Stimulated activated effector memory CD8-positive, alpha-beta T cell treated with anti-CD3 and anti-CD28 coated beads, Interleukin-12 subunit alpha, Interleukin-12 subunit beta, amount 100 ng/mL, for 72 hours (primary cell): Measurements from ENCODE around the gene SLC6A13.
A peak's percentile ranks its signal among the peaks of the same experiment; 100 is the strongest.

ENCODE experiments used
- ATAC-seq: fragments of 150-1000 bp; cut with Tn5 transposase; 2 replicates; pipeline ENCODE4 v1.10.0; 2021
- DNase-seq, 2 donors: peaks; one replicate each; pipeline ENCODE4 v3.0.0; 2021 to 2022; ENCODE audit warnings: low spot score in 2 of 2
- H3K27ac Mint-ChIP-seq: one replicate; pipeline ENCODE4 v1.8.0; 2022; ENCODE audit warnings: mild to moderate bottlenecking, mixed read lengths
- H3K36me3 Mint-ChIP-seq: one replicate; pipeline ENCODE4 v1.8.0; 2022; ENCODE audit warnings: mild to moderate bottlenecking, mixed read lengths
- H3K4me1 Mint-ChIP-seq: one replicate; pipeline ENCODE4 v1.8.0; 2022; ENCODE audit warnings: mixed read lengths
- H3K4me3 Mint-ChIP-seq: one replicate; pipeline ENCODE4 v1.8.0; 2022; ENCODE audit warnings: mild to moderate bottlenecking, mixed read lengths
- H3K9me3 Mint-ChIP-seq: one replicate; pipeline ENCODE4 v1.8.0; 2022; ENCODE audit warnings: mixed read lengths

SLC6A13 gene

DNA sequence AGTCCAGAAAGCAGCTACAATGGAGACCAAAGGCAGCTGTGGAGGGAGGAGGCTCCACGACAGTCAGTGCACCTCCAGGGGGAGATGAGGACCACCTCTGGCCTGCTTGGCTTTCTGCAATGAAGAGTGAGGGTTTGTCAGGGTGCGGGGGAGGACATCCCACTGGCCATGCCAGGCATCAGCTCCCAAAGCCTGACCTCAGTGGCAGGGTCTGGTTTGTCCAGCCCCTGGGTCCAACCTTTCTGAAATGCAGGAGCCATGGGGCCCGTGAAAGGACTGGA, 83.9 kb downstream of the SLC6A13 start:
- H3K4me1 Mint-ChIP-seq, result peaks cover 16% of the 10 kb centered on the region
- ATAC-seq (no peak), DNase-seq (no peak)

DNA sequence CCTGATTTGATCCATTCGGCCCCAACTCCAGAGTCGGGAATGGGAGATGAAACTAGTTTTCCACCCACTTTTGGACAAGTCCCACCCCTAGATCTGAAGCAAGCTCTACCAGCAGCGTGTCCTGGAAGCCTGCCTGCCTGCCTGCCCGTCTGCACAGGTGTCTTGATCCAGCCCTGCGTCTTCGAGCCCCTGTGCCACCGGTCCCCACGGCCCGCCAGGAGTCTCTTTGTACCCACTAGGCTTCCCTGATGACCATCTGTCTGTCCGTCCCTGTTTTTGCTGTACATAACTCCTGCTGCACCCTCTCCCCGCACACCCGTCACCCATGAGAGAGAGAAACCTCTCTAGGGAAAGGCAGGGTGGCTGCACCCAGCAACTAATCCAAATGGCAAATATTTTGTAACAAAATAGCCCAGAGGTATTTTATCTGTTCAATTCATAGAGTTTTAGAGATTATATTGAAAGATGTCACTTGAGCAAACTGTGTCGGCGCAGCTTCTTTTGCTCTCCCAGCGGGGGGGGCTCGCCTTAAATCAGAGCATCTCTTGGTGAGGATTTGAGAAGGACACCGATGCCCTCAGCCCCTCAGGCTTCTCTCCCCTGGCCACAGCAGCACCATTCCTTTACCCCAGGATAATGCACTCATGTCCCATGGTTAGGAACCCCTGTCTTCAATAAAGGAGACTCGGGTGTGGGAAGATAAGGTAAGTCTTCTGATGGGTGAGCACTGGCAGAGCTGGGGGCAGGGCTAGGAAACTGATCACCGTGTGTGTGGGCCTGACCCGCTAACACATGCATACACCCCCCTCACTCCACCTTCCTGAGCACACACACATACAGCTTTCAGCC, 84.4 kb downstream of the SLC6A13 start:
- H3K27ac Mint-ChIP-seq, result peak overlapping the region; percentile 86
- H3K36me3 Mint-ChIP-seq, result no peaks in the 10 kb centered on the region
- DNase-seq (no peak), ATAC-seq (no peak)
- peaks cover 16% of the 10 kb centered on the region for H3K4me1 Mint-ChIP-seq
- no peaks in the 10 kb centered on the region for H3K9me3 Mint-ChIP-seq
- H3K4me3 Mint-ChIP-seq, result no peak overlapping the region

More for the DNA sequence above, 83.9 kb downstream of the SLC6A13 start:
- Mint-ChIP-seq H3K4me3 (no peak overlapping the region), H3K36me3 (no peaks in the 10 kb centered on the region), H3K9me3 (no peaks in the 10 kb centered on the region), H3K27ac (peak overlapping the region; percentile 60)

GRCh38 chr12:177336-177979, 85.2 kb downstream of the SLC6A13 start:
- Mint-ChIP-seq H3K4me3 (no peak overlapping the region), H3K36me3 (no peaks in the 10 kb centered on the region), H3K9me3 (no peaks in the 10 kb centered on the region), H3K4me1 (peaks cover 16% of the 10 kb centered on the region), H3K27ac (peak overlapping the region; percentile 86)
- DNase-seq, result no peak
- ATAC-seq, result no peak

DNA sequence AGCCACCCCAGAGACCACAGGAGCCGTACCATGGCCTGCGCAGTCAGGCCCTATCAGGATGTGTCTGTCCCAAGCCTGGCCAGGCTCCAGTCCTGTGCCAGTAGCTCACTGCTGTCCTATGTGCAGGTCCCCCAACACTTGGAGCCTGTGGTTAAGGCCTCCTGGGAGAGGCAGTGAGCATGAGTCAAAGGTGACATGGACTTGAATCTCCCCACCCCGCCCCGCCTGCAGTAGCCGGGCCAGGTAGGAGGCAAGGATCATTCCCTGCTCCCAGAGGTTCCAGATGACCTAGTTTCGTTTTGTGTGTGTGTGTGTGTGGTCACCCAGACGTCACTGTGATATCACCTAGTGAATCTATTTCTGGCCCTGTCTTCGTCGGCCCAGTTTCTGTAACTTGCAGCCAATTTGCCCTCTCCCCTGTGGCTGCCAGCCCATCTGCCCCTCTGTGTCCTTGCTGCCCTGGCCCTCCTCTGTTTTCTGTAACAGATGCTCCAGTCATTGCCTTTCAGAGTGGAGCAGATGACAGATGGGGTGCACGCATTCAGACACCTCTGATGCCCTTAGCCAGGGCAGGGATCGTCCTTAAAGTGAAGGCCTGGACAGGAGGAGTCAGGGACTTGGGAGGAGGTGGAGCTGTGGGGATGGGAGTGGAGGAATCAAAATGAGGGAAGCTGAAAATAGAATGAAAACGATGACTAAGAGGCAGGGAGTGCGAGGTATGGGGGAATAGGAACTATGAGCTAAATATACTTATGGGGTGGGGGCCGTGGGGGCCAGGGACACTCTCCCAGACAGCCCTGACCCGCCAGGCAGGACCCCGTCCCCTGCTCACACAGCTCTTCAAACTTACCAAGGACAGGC, 86.1 kb downstream of the SLC6A13 start:
- Mint-ChIP-seq H3K9me3 (no peaks in the 10 kb centered on the region), H3K4me1 (peaks cover 16% of the 10 kb centered on the region), H3K36me3 (no peaks in the 10 kb centered on the region), H3K27ac (peak overlapping the region; percentile 14), H3K4me3 (no peak overlapping the region)
- DNase-seq, result no peak
- ATAC-seq, result no peak

DNA sequence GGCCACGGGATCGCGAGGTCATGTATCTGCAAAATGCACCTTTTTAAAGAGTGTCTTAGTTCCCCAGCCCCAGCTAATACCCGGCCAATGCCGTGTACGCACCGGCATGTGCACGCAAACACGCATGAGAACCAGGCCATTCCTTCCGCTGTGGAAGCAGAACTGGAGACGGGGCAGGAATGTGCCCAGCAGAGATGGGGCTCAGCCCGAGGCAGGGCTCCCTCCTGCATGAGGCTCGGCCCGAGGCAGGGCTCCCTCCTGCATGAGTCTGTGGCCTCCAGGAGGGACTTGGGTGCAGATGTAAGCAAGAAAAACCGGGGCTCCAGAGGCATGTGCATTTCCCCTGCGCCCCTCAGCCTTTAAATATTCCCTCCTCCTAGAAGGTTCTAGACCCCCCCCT, 86.9 kb downstream of the SLC6A13 start:
- DNase-seq (no peak), ATAC-seq (no peak)
- Mint-ChIP-seq H3K4me1 (peaks cover 16% of the 10 kb centered on the region), H3K27ac (no peak overlapping the region), H3K9me3 (no peaks in the 10 kb centered on the region), H3K36me3 (no peaks in the 10 kb centered on the region), H3K4me3 (no peak overlapping the region)

GRCh38 chr12:175250-175649, 87.4 kb downstream of the SLC6A13 start:
- Mint-ChIP-seq H3K9me3 (no peaks in the 10 kb centered on the region), H3K4me1 (peaks cover 12% of the 10 kb centered on the region), H3K4me3 (no peak overlapping the region), H3K36me3 (no peaks in the 10 kb centered on the region), H3K27ac (no peak overlapping the region)
- ATAC-seq, result no peak
- no peak for DNase-seq

DNA sequence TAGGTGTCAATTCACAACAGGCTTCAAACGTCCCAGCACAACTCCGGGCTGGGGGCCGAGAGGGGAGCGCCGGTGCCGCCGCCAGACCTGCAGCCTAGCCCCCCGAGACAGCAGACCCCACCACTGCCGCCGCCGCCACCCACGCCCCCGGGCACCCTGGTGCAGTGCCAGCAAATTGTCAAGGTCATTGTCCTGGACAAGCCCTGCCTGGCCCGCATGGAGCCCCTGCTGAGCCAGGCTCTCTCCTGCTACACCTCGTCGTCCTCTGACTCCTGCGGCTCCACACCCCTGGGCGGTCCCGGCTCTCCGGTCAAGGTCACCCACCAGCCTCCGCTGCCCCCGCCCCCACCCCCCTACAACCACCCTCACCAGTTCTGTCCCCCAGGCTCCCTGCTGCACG, 88.0 kb downstream of the SLC6A13 start:
- H3K27ac Mint-ChIP-seq, result no peak overlapping the region
- H3K4me3 Mint-ChIP-seq, result no peak overlapping the region
- peaks cover 7% of the 10 kb centered on the region for H3K4me1 Mint-ChIP-seq
- DNase-seq (no peak), ATAC-seq (peak; percentile 6)
- no peaks in the 10 kb centered on the region for H3K36me3 Mint-ChIP-seq
- no peaks in the 10 kb centered on the region for H3K9me3 Mint-ChIP-seq

GRCh38 chr12:174124-174523, 88.5 kb downstream of the SLC6A13 start:
- DNase-seq (no peak), ATAC-seq (no peak)
- no peak overlapping the region for H3K27ac Mint-ChIP-seq
- peaks cover 12% of the 10 kb centered on the region for H3K4me1 Mint-ChIP-seq
- H3K36me3 Mint-ChIP-seq, result no peaks in the 10 kb centered on the region
- no peak overlapping the region for H3K4me3 Mint-ChIP-seq
- no peaks in the 10 kb centered on the region for H3K9me3 Mint-ChIP-seq

- H3K36me3 Mint-ChIP-seq, result no peaks in the 10 kb centered on the region
- H3K4me3 Mint-ChIP-seq, result no peak overlapping the region
- no peak for ATAC-seq
These were observed 89.9 kb downstream of the SLC6A13 start for GRCh38 chr12:172732-173161.

GRCh38 chr12:171743-172676, 90.6 kb downstream of the SLC6A13 start:
- Mint-ChIP-seq H3K36me3 (no peaks in the 10 kb centered on the region), H3K4me1 (peaks cover 18% of the 10 kb centered on the region), H3K4me3 (no peak overlapping the region), H3K27ac (peak overlapping the region; percentile 43), H3K9me3 (no peaks in the 10 kb centered on the region)
- no peak for ATAC-seq
- DNase-seq, result no peak

More at GRCh38 chr12:172732-173161, 89.9 kb downstream of the SLC6A13 start:
- peaks cover 18% of the 10 kb centered on the region for H3K4me1 Mint-ChIP-seq
- no peaks in the 10 kb centered on the region for H3K9me3 Mint-ChIP-seq
- no peak for DNase-seq
- peak overlapping the region; percentile 43 for H3K27ac Mint-ChIP-seq

- Mint-ChIP-seq H3K4me1 (peaks cover 13% of the 10 kb centered on the region), H3K4me3 (no peak overlapping the region), H3K36me3 (no peaks in the 10 kb centered on the region), H3K9me3 (no peaks in the 10 kb centered on the region), H3K27ac (no peak overlapping the region)
- no peak for ATAC-seq
- DNase-seq, result no peak
These were observed 91.4 kb downstream of the SLC6A13 start for GRCh38 chr12:171276-171675.
